HS-27A (cell line): Measurements from ENCODE around the gene MAPKAPK5.
A peak's percentile ranks its signal among the peaks of the same experiment; 100 is the strongest.
"Not testable (repeated sequence)": the region's sequence is repeated elsewhere in the genome, so short reads cannot be mapped to it uniquely, and the experiment has no call there.

Source experiments
- DNase-seq: peaks from one replicate; pipeline ENCODE4 v3.0.0-alpha.2; 2012; ENCODE audit warnings: low read depth, missing footprints

The MAPKAPK5 gene

GRCh38 chr12:111841750-111842555 is at the start of gene MAPKAPK5:
MAPKAPK5 (plus strand) TSS chr12:111842228; CDS start chr12:111842734, 506 bp downstream.
- DNase-seq: peak; percentile 88

GRCh38 chr12:111792856-111793235 is 49.2 kb upstream of the MAPKAPK5 start:
- no peak for DNase-seq

GRCh38 chr12:111798182-111798581 is 43.8 kb upstream of the MAPKAPK5 start:
- no peak for DNase-seq

GRCh38 chr12:111799758-111800157 is 42.3 kb upstream of the MAPKAPK5 start:
- no peak for DNase-seq

- DNase-seq: no peak
Measured at GRCh38 chr12:111803038-111803626, 38.9 kb upstream of the MAPKAPK5 start.

- DNase-seq: no peak
Measured at GRCh38 chr12:111803851-111804250, 38.2 kb upstream of the MAPKAPK5 start.

- no peak for DNase-seq
Measured at GRCh38 chr12:111806304-111806703, 35.7 kb upstream of the MAPKAPK5 start.

- no peak for DNase-seq
Measured at GRCh38 chr12:111807232-111807631, 34.8 kb upstream of the MAPKAPK5 start.

GRCh38 chr12:111812881-111813741 is 28.9 kb upstream of the MAPKAPK5 start:
- DNase-seq: peak; percentile 29

GRCh38 chr12:111816065-111816615 is 25.9 kb upstream of the MAPKAPK5 start:
- DNase-seq: no peak

GRCh38 chr12:111816898-111817297 is 25.1 kb upstream of the MAPKAPK5 start:
- DNase-seq: not testable (repeated sequence)

- DNase-seq: no peak
Measured at GRCh38 chr12:111818340-111818739, 23.7 kb upstream of the MAPKAPK5 start.

GRCh38 chr12:111819191-111820158 is 22.6 kb upstream of the MAPKAPK5 start:
- DNase-seq: no peak

- DNase-seq: not testable (repeated sequence)
Measured at GRCh38 chr12:111820828-111821227, 21.2 kb upstream of the MAPKAPK5 start.

- no peak for DNase-seq
Measured at GRCh38 chr12:111822886-111823285, 19.1 kb upstream of the MAPKAPK5 start.

GRCh38 chr12:111823891-111824290 is 18.1 kb upstream of the MAPKAPK5 start:
- no peak for DNase-seq

- not testable (repeated sequence) for DNase-seq
Measured at GRCh38 chr12:111824312-111824711, 17.7 kb upstream of the MAPKAPK5 start.

- DNase-seq: no peak
Measured at GRCh38 chr12:111825509-111825908, 16.5 kb upstream of the MAPKAPK5 start.

- no peak for DNase-seq
Measured at GRCh38 chr12:111826316-111826715, 15.7 kb upstream of the MAPKAPK5 start.

GRCh38 chr12:111826992-111827391 is 15.0 kb upstream of the MAPKAPK5 start:
- DNase-seq: no peak

GRCh38 chr12:111827907-111828306 is 14.1 kb upstream of the MAPKAPK5 start:
- DNase-seq: no peak
